GM12891 (cell line): Measurements from ENCODE around the gene PRRC2A.

Experiments used
- POLR2A ChIP-seq: IDR thresholded peaks from 2 replicates; pipeline ENCODE4 v1.6.1; 2011; ENCODE audit warnings: low read depth, low read length, control low read depth
- POLR2AphosphoS5 ChIP-seq: IDR thresholded peaks from 2 replicates; pipeline ENCODE4 v1.6.1; 2011; ENCODE audit warnings: low read depth, low read length, control low read depth
- TAF1 ChIP-seq: IDR thresholded peaks from 2 replicates; pipeline ENCODE4 v1.6.1; 2011; ENCODE audit warnings: low read depth, low read length, control low read depth

DNA sequence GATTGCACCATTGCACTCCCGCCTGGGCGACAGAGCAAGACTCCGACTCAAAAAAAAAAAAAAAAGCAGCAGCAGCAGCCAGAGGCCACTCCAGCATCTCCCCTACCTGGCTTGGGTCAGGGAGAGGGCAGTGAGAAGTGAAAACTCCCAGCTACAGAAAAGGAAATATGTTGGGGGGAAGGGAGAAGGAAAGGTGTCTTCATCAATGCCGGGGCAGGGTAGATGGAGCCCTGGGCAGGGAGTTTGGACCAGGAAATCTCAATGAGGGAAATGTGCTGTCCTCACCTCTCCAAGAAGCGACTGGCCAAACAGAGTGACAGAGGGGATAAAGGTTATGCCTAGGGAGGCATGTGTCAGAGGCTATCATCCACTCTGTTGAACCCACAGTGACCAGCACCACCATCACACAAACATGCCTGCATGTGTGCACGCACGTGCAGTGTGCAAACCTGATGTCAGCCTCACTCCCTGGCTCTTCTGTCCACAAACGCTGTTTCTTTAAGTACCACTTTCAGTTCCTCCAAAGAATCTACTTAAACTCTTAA lies 6.4 kb upstream of the PRRC2A start:
- TF ChIP-seq POLR2A (no peak), TAF1 (no peak), POLR2AphosphoS5 (no peak)
